ENCODE results near the gene DGLUCY.
"Not testable (repeated sequence)": the region's sequence is repeated elsewhere in the genome, so short reads cannot be mapped to it uniquely, and the experiment has no call there.

DGLUCY gene

GRCh38 chr14:91233936-91234790 lies 120.3 kb downstream of the DGLUCY start:
- DNase-seq (ENCODE audit: low read depth in 3 of 3), result no peak

DNA sequence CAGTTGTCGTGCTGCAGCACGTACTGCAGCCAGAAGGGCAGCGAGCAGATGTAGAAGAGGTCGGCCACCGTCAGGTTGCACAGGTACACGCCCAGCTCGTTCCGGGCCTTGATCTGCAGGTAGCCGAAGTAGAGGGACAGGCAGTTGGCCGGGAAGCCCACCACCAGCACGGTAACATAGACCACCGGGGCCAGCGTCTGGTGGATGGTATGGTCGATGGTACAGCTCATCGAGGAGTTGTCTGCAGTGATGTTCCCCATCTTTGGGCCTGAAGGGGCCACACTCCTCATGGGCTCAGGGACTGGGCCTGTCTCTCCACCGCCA lies 120.9 kb downstream of the DGLUCY start:
- DNase-seq (ENCODE audit: low read depth in 3 of 3), result no peak

GRCh38 chr14:91235841-91236240 lies 122.0 kb downstream of the DGLUCY start:
- no peak for DNase-seq (ENCODE audit: low read depth in 3 of 3)

- DNase-seq (ENCODE audit: low read depth in 3 of 3), result no peak
Observed at GRCh38 chr14:91237219-91237618, 123.3 kb downstream of the DGLUCY start.

- DNase-seq (ENCODE audit: low read depth in 3 of 3), result no peak
Observed at GRCh38 chr14:91238085-91238484, 124.2 kb downstream of the DGLUCY start.

DNA sequence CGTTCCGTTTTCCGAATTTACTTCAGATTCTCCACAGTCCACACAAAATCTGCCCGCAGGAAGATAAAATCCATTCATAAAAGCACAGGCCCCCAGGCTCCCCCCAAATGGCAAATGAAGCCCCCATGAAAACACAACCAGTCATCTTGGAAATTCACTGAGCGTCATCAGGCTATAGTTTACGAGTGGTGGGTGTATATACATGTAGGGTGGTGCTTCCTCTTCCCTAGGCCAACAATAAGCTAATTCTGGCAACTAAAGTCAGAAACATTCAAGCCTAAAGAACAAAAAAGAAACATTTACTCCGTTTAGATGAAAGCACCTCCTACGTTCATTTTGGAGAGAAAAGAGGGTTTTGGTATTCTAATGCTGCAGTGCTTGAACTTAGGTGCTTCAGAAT lies 124.8 kb downstream of the DGLUCY start:
- no peak for DNase-seq (ENCODE audit: low read depth in 3 of 3)

GRCh38 chr14:91241863-91242262 lies 128.0 kb downstream of the DGLUCY start:
- DNase-seq (ENCODE audit: low read depth in 3 of 3), result no peak

DNA sequence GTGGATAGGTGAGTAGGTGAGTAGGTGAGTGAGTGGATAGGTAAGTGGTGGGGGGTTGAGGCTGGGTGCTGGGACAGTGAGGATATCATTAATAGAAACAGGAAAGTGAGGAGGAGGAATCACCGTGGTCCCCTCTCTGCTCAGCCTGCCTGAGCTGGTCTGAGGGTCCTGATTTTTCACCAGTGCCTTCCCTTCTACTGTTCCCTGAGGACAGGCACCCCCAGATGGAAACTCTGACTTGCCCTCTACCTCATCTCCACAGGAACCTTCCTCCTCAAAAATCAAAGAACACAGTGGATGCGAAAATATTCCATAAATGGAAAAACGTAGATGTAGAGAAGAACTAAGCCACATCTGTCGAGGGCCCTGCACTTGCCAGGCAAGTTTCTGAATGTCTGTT lies 128.8 kb downstream of the DGLUCY start:
- no peak for DNase-seq (ENCODE audit: low read depth in 3 of 3)

- DNase-seq (ENCODE audit: low read depth in 3 of 3), result no peak
Observed at GRCh38 chr14:91243074-91243471, 129.2 kb downstream of the DGLUCY start.

DNA sequence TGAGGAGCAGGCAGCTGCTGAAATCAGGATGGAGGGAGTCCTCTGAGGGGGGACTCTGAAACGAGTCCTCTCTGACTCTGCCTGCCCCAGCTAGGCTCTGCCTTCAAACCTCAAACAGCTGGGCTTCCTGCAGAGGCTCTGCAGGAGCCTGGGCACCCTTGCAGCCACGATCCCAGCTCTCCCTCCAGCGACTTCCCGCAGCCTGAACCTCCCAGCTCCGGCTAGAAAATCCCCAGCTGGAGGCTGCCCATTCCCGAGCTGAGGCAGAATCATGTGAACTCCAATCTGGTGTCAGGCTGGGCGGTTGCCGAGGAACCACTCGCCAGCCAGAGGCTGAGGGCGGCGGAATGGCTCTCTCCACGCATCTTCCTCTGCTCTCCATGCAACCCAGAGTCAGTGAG lies 130.6 kb downstream of the DGLUCY start, which contains the start of gene GPR68:
Gene GPR68, minus strand, starts transcription at position 204 of the 401 bp plus-strand sequence. CDS start 9,654 bp downstream, outside the sequence.
- DNase-seq (ENCODE audit: low read depth in 3 of 3), result no peak

DNA sequence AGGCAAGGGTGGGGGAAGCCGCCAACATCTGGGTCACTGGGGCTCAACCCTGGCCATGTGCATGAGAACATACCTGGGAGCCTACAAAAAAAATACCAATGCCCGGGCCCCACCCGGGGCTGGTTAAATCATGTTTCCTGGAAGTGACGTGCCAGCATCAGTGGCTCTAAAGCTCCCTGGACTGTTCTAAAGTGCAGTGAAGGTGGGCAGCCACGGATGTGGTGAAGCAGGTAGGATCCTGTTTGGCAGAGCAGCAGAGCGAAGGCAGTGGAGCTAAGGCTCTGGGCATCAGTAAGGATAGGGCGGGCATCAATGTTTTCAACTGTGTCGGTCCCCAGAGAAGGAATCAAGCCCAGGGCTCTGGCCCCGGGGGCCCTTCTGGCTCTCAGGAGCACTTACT lies 131.2 kb downstream of the DGLUCY start:
- DNase-seq (ENCODE audit: low read depth in 3 of 3), result peak in 1 of 3 experiments; percentile 67

DNA sequence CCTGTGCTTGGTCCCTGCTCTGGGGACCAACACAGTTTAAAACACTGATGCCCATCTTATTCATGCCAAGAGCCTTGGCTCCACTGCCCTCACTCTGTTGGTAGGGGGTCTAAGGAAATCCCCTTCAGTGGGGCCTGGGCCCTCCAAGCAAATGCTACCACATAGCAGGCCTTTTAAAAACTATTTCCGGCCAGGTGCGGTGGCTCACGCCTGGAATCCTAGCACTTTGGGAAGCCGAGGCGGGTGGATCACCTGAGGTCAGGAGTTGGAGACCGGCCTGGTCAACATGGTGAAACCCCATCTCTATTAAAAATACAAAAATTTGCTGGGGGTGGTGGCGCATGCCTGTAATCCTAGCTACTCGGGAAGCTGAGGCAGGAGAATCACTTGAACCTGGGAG lies 131.7 kb downstream of the DGLUCY start:
- not testable (repeated sequence) for DNase-seq (ENCODE audit: low read depth in 3 of 3)

DNA sequence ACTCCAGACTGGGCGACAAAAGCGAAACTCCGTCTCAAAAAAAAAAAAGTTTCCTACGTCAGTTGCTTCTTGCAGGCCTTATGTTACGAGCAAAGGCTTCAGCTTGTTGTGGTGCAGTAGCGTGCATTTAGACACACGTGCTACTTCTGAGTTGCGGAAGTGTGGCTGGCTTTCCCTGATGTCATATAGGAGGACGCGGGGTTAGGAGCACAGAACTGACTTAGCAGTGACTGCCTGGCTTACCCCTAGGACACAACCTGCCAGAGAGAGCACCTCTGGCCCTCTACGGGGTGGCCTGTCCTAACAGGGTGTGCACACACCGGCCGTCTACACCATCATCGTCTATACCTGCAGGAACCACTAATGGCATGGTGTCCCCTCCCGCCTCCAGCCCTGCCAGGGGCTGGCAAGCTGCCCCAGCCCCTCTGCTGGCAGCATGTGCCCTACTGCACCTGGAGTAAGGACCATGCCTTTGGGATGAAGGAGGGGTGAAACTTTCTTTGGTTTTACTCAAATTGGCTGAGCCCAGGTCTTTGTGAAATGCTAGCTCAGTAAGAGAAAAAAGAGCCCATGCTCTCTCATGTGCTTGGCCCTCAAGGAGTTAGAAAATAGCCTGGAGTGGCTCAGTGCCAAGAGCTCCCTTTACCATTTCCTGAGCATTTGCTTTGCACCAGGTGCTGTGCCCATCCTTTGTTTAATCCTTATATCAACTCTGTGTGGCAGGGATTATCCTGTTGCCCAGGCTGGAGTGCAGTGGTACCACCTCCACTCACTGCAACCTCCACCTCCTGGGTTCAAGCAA lies 132.4 kb downstream of the DGLUCY start:
- DNase-seq (ENCODE audit: low read depth in 3 of 3), result peak in 2 of 3 experiments; percentile 60 to 72

DNA sequence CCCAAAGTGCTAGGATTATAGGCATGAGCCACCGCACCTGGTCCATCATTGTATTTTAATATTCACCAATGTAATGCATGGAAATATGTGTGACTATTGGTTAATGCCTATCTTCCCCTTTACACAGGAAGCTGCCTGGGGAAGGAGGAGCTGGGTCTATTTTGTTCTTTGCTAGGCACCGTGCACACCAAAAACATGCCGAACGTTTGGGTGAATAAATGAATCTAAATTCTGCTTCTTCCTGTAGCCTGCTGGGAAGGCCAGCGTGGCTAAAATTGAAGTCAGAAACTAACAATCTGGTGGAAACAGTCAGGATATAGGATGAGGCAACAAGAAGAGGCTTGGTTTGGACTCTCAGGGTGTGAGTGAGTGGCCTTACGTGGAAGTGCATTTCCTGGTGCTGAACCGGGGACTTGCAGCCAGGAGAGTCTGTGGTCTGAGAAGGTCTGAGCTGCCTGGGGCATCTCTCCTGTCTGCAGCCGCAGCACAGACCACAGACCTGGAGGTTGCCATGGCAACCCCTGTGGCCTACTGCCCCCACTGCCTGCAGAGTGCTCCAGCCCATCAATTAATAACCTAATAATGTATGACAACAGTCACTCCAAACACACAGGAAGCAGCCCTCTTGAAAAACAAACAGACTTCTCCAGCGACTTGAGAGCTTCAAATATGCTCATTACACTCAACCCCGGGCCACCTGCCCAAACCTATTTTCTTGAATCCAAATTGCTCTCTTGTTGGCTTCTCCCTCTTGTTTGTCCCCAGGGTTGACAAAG lies 136.2 kb downstream of the DGLUCY start:
- no peak for DNase-seq (ENCODE audit: low read depth in 3 of 3)

- no peak for DNase-seq (ENCODE audit: low read depth in 3 of 3)
Observed at GRCh38 chr14:91250912-91251311, 137.0 kb downstream of the DGLUCY start.

GRCh38 chr14:91252871-91253794 lies 139.3 kb downstream of the DGLUCY start:
- DNase-seq (ENCODE audit: low read depth in 3 of 3), result no peak

- DNase-seq (ENCODE audit: low read depth in 3 of 3), result no peak
Observed at GRCh38 chr14:91253795-91254323, 140.0 kb downstream of the DGLUCY start.

DNA sequence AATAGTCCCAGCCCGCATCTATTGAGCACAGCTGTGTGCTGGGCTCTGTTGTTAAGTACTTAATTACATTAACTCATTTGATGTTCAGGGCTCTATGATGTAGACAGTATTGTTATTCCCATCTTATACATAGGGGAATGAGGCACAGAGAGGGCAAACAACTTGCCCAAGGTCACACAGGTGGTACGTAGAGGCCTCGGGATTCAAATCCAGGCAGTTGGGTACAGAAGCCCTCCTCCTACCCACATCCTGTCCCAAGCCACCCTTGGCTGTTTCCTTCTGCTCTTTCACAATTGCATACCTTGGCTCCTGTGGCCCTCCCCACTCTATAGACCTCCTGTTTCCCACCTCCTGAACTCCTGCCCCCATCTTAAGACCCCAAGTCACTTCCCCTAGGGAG lies 140.6 kb downstream of the DGLUCY start:
- no peak for DNase-seq (ENCODE audit: low read depth in 3 of 3)

DNA sequence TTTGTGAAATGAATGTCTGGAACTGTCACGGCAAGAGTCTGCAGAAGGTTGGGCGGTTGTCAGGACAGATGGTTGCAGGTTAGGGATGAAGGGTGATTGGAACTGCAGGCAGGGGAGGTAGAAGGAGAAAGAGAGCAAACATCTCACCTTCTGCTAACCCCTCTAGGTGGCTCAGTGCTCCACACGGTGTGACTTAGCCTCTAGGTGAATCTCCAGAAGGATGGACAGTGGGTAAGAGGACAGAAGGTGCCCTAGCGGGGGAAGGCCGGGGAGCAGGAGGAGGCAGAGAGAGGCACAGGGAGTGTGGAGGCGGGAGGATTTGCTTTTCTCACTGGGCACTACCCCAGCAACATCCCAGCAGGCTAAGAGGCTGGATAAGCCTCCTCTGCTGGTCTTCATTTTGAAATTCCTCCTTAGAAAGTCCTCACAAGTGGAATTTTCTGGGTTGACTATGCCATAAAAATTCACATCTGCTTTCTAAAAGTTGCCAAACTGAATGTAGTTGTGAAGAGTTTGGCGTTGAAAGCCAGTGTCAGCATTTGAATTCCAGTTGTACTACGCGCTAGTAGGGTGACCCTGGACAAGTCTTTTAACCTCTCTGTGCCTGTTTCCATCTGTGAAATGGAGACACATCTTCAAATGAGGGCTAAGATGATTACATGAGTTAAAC lies 141.3 kb downstream of the DGLUCY start:
- no peak for DNase-seq (ENCODE audit: low read depth in 3 of 3)

DNA sequence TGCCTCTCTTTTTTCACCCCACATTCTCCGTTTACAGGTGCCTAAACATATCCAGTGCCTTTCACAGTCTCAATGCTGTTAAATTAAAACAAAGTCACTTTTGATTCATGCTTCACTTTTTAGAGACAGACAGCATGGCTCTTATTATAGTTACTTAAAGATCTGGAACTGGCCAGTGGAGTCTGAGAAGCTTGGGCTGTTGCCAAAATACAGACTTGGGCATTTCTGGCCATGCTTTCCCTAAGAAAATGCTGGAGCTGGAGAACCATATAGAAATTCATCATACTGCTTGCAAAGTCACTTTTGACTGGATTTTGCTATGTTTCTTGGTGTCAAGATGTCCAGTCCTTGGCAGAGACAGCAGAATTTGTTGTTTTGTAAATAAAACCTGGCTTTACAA lies 142.8 kb downstream of the DGLUCY start:
- no peak for DNase-seq (ENCODE audit: low read depth in 3 of 3)

Measured in stimulated activated CD4-positive, alpha-beta T cell treated with anti-CD3 and anti-CD28 coated beads, TNF-alpha, amount 100 ng/mL, for 24 hours (primary cell).